NCI-H510A treated with DMSO at 0.1 percent for 48 hours (cell line): ENCODE results near the gene E2F2.

Source experiments
- DNase-seq: peaks from one replicate; lab custom pipeline; 2025; lab: John Stamatoyannopoulos, UW

The E2F2 gene

GRCh38 chr1:23460519-23460918 is 70.5 kb downstream of the E2F2 start:
- no peak for DNase-seq

- no peak for DNase-seq
Observed at GRCh38 chr1:23459338-23459757, 71.7 kb downstream of the E2F2 start.
